ENCODE data around the gene SNRPA1. TPM values are rescaled to one million over a fixed set of nuclear protein-coding genes. Genes with fewer than 3 reads are reported as not detected.

The SNRPA1 gene
- total RNA-seq, 2 experiments from 2014 or later, result 214 to 222 TPM

- no peak for TF ChIP-seq CTCF (IDR thresholded peaks at IDR 0.05)
- no peaks in the 10 kb centered on the region for H3K9me3 ChIP-seq (ENCODE audit: control insufficient read depth in 1 of 2, insufficient read depth in 1 of 2, low read length in 2 of 2)
- H3K27me3 ChIP-seq (ENCODE audit: control insufficient read depth in 1 of 2, insufficient read depth in 2 of 2, low read length in 2 of 2), result peaks cover 0 to 5% of the 10 kb centered on the region in 2 experiments
- H3K36me3 ChIP-seq (ENCODE audit: insufficient read depth, low read length), result no peaks in the 10 kb centered on the region
- H3K9me3 Mint-ChIP-seq, result no peaks in the 10 kb centered on the region
- intact Hi-C loops (cut with DNase I, micrococcal nuclease), result loop anchor here (5.0 to 10.0 kb wide), 3 partner anchors 629 to 1332 kb away; partner anchors contain the start of genes ASB7 (in 1 of the 2) and LINS1 (in 1 of the 2)
- H3K27ac Mint-ChIP-seq, result no peak overlapping the region
- DNase-seq (peak in 2 of 14 experiments; percentile 21 to 33), ATAC-seq (ENCODE audit: poor library complexity) (no peak)
- ChIA-PET CTCF (interaction anchor here (0.7 to 1.5 kb wide), 6 partner anchors 12 to 248 kb away, joined by 3 to 4 read pairs (median 3); no protein-coding TSS in a partner anchor), POLR2A (no interaction called here)
- no peak overlapping the region for H3K4me3 ChIP-seq (ENCODE audit: low read length)
- peaks cover 15% of the 10 kb centered on the region for H3K4me1 Mint-ChIP-seq (ENCODE audit: low read depth)
- H3K36me3 Mint-ChIP-seq (ENCODE audit: low read depth), result peaks cover 5% of the 10 kb centered on the region
- no peak overlapping the region for H3K4me3 Mint-ChIP-seq
- peaks cover 5% of the 10 kb centered on the region for H3K4me1 ChIP-seq (ENCODE audit: insufficient read depth, low read length)
- H3K27ac ChIP-seq (ENCODE audit: low read depth in 1 of 2, low read length in 2 of 2), result no peak overlapping the region
- H3K27me3 Mint-ChIP-seq, result peaks cover 20% of the 10 kb centered on the region
Measured at GRCh38 chr15:101256757-101257156, 38.3 kb downstream of the SNRPA1 start.

- no peak overlapping the region for H3K27ac Mint-ChIP-seq
- H3K4me3 ChIP-seq (ENCODE audit: low read length), result no peak overlapping the region
- H3K36me3 Mint-ChIP-seq (ENCODE audit: low read depth), result peaks cover 7% of the 10 kb centered on the region
- intact Hi-C loops (cut with DNase I, micrococcal nuclease), result loop anchor here (5.0 to 10.0 kb wide), 3 partner anchors 628 to 1331 kb away; partner anchors contain the start of genes ASB7 (in 1 of the 2) and LINS1 (in 1 of the 2)
- no peak overlapping the region for H3K4me3 Mint-ChIP-seq
- no peaks in the 10 kb centered on the region for H3K9me3 Mint-ChIP-seq
- POLR2A ChIA-PET, result no interaction called here
- ATAC-seq (ENCODE audit: poor library complexity), result no peak
- H3K27me3 Mint-ChIP-seq, result peaks cover 20% of the 10 kb centered on the region
- CTCF ChIA-PET, result interaction anchor here (1.0 to 1.5 kb wide), 4 partner anchors 84 to 247 kb away, joined by 3 to 4 read pairs (median 3); no protein-coding TSS in a partner anchor
- DNase-seq, result no peak
- H3K4me1 Mint-ChIP-seq (ENCODE audit: low read depth), result peaks cover 16% of the 10 kb centered on the region
- no peaks in the 10 kb centered on the region for H3K36me3 ChIP-seq (ENCODE audit: insufficient read depth, low read length)
- peaks cover 0 to 5% of the 10 kb centered on the region in 2 experiments for H3K27me3 ChIP-seq (ENCODE audit: control insufficient read depth in 1 of 2, insufficient read depth in 2 of 2, low read length in 2 of 2)
- no peak for TF ChIP-seq CTCF (IDR thresholded peaks at IDR 0.05)
- no peak overlapping the region for H3K27ac ChIP-seq (ENCODE audit: low read depth in 1 of 2, low read length in 2 of 2)
- peaks cover 7% of the 10 kb centered on the region for H3K4me1 ChIP-seq (ENCODE audit: insufficient read depth, low read length)
- no peaks in the 10 kb centered on the region for H3K9me3 ChIP-seq (ENCODE audit: control insufficient read depth in 1 of 2, insufficient read depth in 1 of 2, low read length in 2 of 2)
Measured at GRCh38 chr15:101255615-101256241, 39.3 kb downstream of the SNRPA1 start.

GRCh38 chr15:101255051-101255395 is 40.0 kb downstream of the SNRPA1 start:
- Mint-ChIP-seq H3K36me3 (ENCODE audit: low read depth) (peaks cover 11% of the 10 kb centered on the region), H3K4me3 (peak overlapping the region; percentile 25), H3K9me3 (no peaks in the 10 kb centered on the region), H3K27ac (no peak overlapping the region), H3K4me1 (ENCODE audit: low read depth) (peaks cover 23% of the 10 kb centered on the region), H3K27me3 (peaks cover 17% of the 10 kb centered on the region)
- intact Hi-C loops (cut with DNase I, micrococcal nuclease), result loop anchor here (5.0 to 10.0 kb wide), 3 partner anchors 628 to 1330 kb away; partner anchors contain the start of genes ASB7 (in 1 of the 2) and LINS1 (in 1 of the 2)
- Histone ChIP-seq H3K27me3 (ENCODE audit: control insufficient read depth in 1 of 2, insufficient read depth in 2 of 2, low read length in 2 of 2) (peaks cover 0 to 5% of the 10 kb centered on the region in 2 experiments), H3K4me1 (ENCODE audit: insufficient read depth, low read length) (peaks cover 13% of the 10 kb centered on the region), H3K9me3 (ENCODE audit: control insufficient read depth in 1 of 2, insufficient read depth in 1 of 2, low read length in 2 of 2) (no peaks in the 10 kb centered on the region), H3K36me3 (ENCODE audit: insufficient read depth, low read length) (no peaks in the 10 kb centered on the region), H3K27ac (ENCODE audit: low read depth in 1 of 2, low read length in 2 of 2) (no peak overlapping the region), H3K4me3 (ENCODE audit: low read length) (no peak overlapping the region)
- DNase-seq (no peak), ATAC-seq (ENCODE audit: poor library complexity) (no peak)
- CTCF ChIA-PET, result no interaction called here
- POLR2A ChIA-PET, result no interaction called here
- TF ChIP-seq CTCF (IDR thresholded peaks at IDR 0.05), result no peak
